ENCODE data around the gene LMLN. TPM values are rescaled to one million over a fixed set of nuclear protein-coding genes. Genes with fewer than 3 reads are reported as not detected.

LMLN gene
- total RNA-seq (2022; extraction: Qiagen RNA extraction) = 1.9 to 2.6 TPM (median 2.2 TPM) in 5 replicates

GRCh38 chr3:197959891-197960693, at the start of gene LMLN:
TSS of gene LMLN (plus strand) at chr3:197960217. CDS start at chr3:197960246, 29 bp downstream.

GRCh38 chr3:197949778-197950676, 10.0 kb upstream of the LMLN start, which contains the start of gene RPL35A:
TSS of gene RPL35A (plus strand) at chr3:197950190. CDS start at chr3:197950968, 778 bp downstream.

Other genes starting within 250 kb of the LMLN start
- gene RUBCN, start 223.3 kb upstream of the LMLN start, total RNA-seq (2022; extraction: Qiagen RNA extraction) = 7.5 to 9.8 TPM (median 9.0 TPM) in 5 replicates
- 22.6 to 34.3 TPM (median 28.5 TPM) in 5 replicates for gene FYTTD1, start 210.3 kb upstream of the LMLN start, total RNA-seq (2022; extraction: Qiagen RNA extraction)
- gene LRCH3, start 169.0 kb upstream of the LMLN start, total RNA-seq (2022; extraction: Qiagen RNA extraction) = 11.3 to 22.0 TPM (median 12.4 TPM) in 5 replicates
- gene RPL35A, start 10.0 kb upstream of the LMLN start, total RNA-seq (2022; extraction: Qiagen RNA extraction) = 845 to 1,235 TPM (median 1,105 TPM) in 5 replicates

All from A549 treated with Hydrocortisone at 1 μM for 4 hours (cell line).